Measurements from ENCODE around the gene ARFGEF3. TPM values are rescaled to one million over a fixed set of nuclear protein-coding genes. Genes with fewer than 3 reads are reported as not detected.

The ARFGEF3 gene
- total RNA-seq, 1 experiment from 2014 or later = 5.2 TPM

DNA sequence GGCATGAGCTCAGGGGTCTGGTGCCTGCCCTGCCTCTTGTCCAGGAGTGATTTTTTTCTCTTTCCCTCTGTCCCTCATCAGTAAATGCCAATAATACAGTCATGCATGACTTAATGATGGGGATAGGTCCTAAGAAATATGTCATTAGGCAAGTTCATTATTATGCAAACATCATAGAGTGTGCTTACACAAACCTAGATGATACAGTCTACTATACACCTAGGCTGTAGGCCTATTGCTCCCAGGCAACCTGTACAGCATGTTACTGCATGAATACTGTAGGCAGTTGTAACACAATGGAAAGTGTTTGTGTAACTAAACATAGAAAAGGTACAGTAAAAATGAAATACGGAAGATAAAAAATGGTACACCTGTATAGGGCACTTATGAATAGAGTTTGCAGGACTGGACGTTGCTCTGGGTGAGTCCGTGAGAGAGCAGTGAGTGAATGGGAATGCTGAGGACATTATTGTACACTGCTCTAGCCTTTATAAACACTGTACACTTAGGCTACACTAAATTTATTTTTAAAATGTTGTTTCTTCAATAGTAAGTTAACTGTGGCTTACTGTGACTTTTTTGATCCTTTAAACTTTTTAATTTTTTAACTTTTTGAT is 34.5 kb downstream of the ARFGEF3 start:
- Mint-ChIP-seq H3K27ac (ENCODE audit: unreplicated experiment) (no peak overlapping the region), H3K27me3 (ENCODE audit: insufficient read depth, unreplicated experiment) (no peaks in the 10 kb centered on the region), H3K9me3 (ENCODE audit: unreplicated experiment) (no peaks in the 10 kb centered on the region), H3K4me3 (ENCODE audit: unreplicated experiment) (no peak overlapping the region), H3K36me3 (ENCODE audit: insufficient read depth, unreplicated experiment) (no peaks in the 10 kb centered on the region), H3K4me1 (ENCODE audit: low read depth, unreplicated experiment) (no peaks in the 10 kb centered on the region)
- no peak overlapping the region for H3K4me3 ChIP-seq (ENCODE audit: low read depth, low read length)
- TF ChIP-seq, protein P1, sequence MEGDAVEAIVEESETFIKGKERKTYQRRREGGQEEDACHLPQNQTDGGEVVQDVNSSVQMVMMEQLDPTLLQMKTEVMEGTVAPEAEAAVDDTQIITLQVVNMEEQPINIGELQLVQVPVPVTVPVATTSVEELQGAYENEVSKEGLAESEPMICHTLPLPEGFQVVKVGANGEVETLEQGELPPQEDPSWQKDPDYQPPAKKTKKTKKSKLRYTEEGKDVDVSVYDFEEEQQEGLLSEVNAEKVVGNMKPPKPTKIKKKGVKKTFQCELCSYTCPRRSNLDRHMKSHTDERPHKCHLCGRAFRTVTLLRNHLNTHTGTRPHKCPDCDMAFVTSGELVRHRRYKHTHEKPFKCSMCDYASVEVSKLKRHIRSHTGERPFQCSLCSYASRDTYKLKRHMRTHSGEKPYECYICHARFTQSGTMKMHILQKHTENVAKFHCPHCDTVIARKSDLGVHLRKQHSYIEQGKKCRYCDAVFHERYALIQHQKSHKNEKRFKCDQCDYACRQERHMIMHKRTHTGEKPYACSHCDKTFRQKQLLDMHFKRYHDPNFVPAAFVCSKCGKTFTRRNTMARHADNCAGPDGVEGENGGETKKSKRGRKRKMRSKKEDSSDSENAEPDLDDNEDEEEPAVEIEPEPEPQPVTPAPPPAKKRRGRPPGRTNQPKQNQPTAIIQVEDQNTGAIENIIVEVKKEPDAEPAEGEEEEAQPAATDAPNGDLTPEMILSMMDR (IDR thresholded peaks at IDR 0.05; ENCODE audit: insufficient read depth in 1 of 2, low read depth in 1 of 2, low read length in 1 of 2, severe bottlenecking in 1 of 2, unreplicated experiment in 1 of 2) = no peak
- H3K36me3 ChIP-seq (ENCODE audit: control insufficient read depth, insufficient read depth, low read length) = no peaks in the 10 kb centered on the region
- ChIA-PET CTCF (interaction anchor here (0.7 kb wide), 1 partner anchor 697 kb away, joined by 6 read pairs; no protein-coding TSS in a partner anchor), POLR2A (no interaction called here)
- intact Hi-C loops (cut with micrococcal nuclease; ENCODE audit: unreplicated experiment) = no loop called here
- no peaks in the 10 kb centered on the region for H3K27me3 ChIP-seq (replicated peaks; ENCODE audit: control insufficient read depth, insufficient read depth, low read length)
- H3K9me3 ChIP-seq = no peaks in the 10 kb centered on the region
- BruUV-seq (replicated peaks) = no TSS peak
- no peaks in the 10 kb centered on the region for H3K4me1 ChIP-seq
- DNase-seq = no peak

- BruUV-seq (replicated peaks) = no TSS peak
- H3K27me3 Mint-ChIP-seq (ENCODE audit: insufficient read depth, unreplicated experiment) = no peaks in the 10 kb centered on the region
- H3K9me3 Mint-ChIP-seq (ENCODE audit: unreplicated experiment) = no peaks in the 10 kb centered on the region
- no peak overlapping the region for H3K27ac Mint-ChIP-seq (ENCODE audit: unreplicated experiment)
- H3K36me3 Mint-ChIP-seq (ENCODE audit: insufficient read depth, unreplicated experiment) = no peaks in the 10 kb centered on the region
- Histone ChIP-seq H3K4me1 (no peaks in the 10 kb centered on the region), H3K9me3 (no peaks in the 10 kb centered on the region), H3K36me3 (ENCODE audit: control insufficient read depth, insufficient read depth, low read length) (no peaks in the 10 kb centered on the region), H3K4me3 (ENCODE audit: low read depth, low read length) (no peak overlapping the region), H3K27me3 (replicated peaks; ENCODE audit: control insufficient read depth, insufficient read depth, low read length) (no peaks in the 10 kb centered on the region)
- intact Hi-C loops (cut with micrococcal nuclease; ENCODE audit: unreplicated experiment) = no loop called here
- no peak overlapping the region for H3K4me3 Mint-ChIP-seq (ENCODE audit: unreplicated experiment)
- no peak for DNase-seq
- ChIA-PET POLR2A (no interaction called here), CTCF (no interaction called here)
- no peaks in the 10 kb centered on the region for H3K4me1 Mint-ChIP-seq (ENCODE audit: low read depth, unreplicated experiment)
- TF ChIP-seq, protein P1 (IDR thresholded peaks at IDR 0.05; ENCODE audit: insufficient read depth in 1 of 2, low read depth in 1 of 2, low read length in 1 of 2, severe bottlenecking in 1 of 2, unreplicated experiment in 1 of 2) = no peak
Measured at GRCh38 chr6:138197570-138197969, 35.8 kb downstream of the ARFGEF3 start.

DNA sequence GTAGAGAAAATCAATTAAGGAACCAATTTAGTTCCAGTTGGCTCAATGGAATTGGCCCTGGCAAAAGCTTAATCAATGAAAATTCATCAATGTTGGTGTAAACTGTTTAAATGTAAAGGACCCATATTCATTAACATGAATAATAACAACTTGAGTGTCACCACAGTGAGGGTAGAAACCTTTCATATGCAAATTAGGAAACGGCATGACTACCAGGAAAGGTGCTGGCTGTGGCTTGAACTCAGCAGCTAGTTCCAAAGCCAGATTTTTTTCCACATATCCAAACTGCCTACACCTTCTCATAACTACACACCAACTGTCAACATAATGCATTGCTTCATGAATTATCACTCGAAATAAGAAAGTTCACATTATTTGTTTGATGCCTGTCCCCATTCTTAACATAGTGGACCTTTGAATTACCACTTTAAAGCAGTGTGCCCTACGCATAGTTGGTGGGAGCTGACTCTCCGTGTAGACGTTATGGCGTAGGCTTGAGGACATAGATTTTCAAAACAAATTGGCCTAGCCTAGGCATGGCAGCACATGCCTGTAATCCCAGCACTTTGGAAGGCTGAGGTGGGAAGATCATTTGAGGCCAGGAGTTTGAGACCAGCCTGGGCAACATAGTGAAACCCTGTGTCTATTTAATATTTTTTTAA is 36.8 kb downstream of the ARFGEF3 start:
- Mint-ChIP-seq H3K9me3 (ENCODE audit: unreplicated experiment) (no peaks in the 10 kb centered on the region), H3K36me3 (ENCODE audit: insufficient read depth, unreplicated experiment) (no peaks in the 10 kb centered on the region), H3K27ac (ENCODE audit: unreplicated experiment) (no peak overlapping the region), H3K27me3 (ENCODE audit: insufficient read depth, unreplicated experiment) (no peaks in the 10 kb centered on the region), H3K4me1 (ENCODE audit: low read depth, unreplicated experiment) (no peaks in the 10 kb centered on the region), H3K4me3 (ENCODE audit: unreplicated experiment) (no peak overlapping the region)
- H3K9me3 ChIP-seq = no peaks in the 10 kb centered on the region
- intact Hi-C loops (cut with micrococcal nuclease; ENCODE audit: unreplicated experiment) = no loop called here
- H3K27me3 ChIP-seq (replicated peaks; ENCODE audit: control insufficient read depth, insufficient read depth, low read length) = no peaks in the 10 kb centered on the region
- ChIA-PET CTCF (no interaction called here), POLR2A (no interaction called here)
- H3K4me3 ChIP-seq (ENCODE audit: low read depth, low read length) = no peak overlapping the region
- no TSS peak for BruUV-seq (replicated peaks)
- TF ChIP-seq, protein P1 (IDR thresholded peaks at IDR 0.05; ENCODE audit: insufficient read depth in 1 of 2, low read depth in 1 of 2, low read length in 1 of 2, severe bottlenecking in 1 of 2, unreplicated experiment in 1 of 2) = no peak
- no peaks in the 10 kb centered on the region for H3K4me1 ChIP-seq
- no peak for DNase-seq
- H3K36me3 ChIP-seq (ENCODE audit: control insufficient read depth, insufficient read depth, low read length) = no peaks in the 10 kb centered on the region
